ENCODE measurements around the gene RNF4.
"Not testable (repeated sequence)": the region's sequence is repeated elsewhere in the genome, so short reads cannot be mapped to it uniquely, and the experiment has no call there.

Gene RNF4

DNA sequence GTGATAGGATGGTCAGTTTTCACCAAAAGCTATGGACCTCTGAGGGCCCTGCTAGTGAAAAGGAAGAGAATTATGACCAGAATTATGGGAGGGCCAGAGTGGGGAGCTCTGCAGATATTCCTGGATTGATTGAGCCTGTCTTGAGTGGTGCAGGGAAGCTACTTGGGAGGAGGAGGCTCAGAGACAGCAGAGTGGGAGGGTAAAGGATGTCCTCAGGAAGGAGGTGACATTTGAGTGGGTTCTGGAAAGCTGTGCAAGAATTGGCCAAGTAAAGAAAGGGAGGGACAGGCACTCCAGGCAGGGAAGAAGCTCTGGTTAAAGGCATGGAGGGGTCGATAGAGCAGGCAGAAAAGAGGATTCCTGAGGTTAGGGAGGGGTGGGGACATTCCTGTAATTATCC, 24.1 kb downstream of the RNF4 start:
- DNase-seq = no peak

DNA sequence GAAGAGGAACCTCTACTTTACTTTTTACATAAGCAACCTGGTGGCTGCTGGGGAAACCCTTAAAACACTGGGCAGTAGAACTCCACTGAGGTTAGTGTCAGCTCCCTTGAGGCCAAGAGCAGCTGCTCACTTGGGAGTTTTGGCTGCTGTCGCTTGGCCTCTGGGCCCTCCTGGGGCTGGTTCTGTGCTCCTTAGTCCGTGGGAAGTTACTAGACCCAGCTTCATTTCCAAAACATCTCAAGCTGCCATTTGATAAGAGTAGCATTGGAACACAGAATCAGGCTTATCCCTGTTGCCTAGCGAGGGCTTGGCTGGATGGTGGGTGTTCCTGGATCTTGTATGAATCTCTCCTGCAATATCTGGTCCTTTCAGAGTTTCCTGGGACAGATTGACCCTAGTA, 26.1 kb downstream of the RNF4 start:
- DNase-seq = no peak

GRCh38 chr4:2497324-2497723, 28.4 kb downstream of the RNF4 start:
- no peak for DNase-seq

DNA sequence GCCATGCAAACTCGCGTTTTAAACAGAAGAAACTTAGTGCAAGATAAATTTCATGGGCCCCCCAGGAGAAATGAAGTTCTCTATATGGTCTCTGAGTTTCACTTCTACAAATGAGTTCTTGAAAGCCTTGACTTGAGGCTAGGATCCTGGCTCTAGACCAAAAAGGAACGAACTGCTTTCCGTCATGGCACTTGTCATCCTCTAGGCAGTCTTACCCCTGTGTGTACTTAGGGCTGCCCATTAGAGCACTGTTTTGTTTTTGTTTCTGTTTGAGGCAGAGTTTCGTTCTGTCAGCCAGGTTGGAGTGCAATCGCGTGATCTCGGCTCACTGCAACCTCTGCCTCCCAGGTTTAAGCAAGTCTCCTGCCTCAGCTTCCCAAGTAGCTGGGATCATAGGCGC, 29.0 kb downstream of the RNF4 start:
- peak; percentile 14 for DNase-seq

- no peak for DNase-seq
Measured at GRCh38 chr4:2500547-2500946, 31.6 kb downstream of the RNF4 start.

GRCh38 chr4:2501034-2501594, 32.2 kb downstream of the RNF4 start:
- DNase-seq = no peak

GRCh38 chr4:2503809-2504208, 34.9 kb downstream of the RNF4 start:
- no peak for DNase-seq

- DNase-seq = no peak
Measured at GRCh38 chr4:2507259-2507658, 38.4 kb downstream of the RNF4 start.

DNA sequence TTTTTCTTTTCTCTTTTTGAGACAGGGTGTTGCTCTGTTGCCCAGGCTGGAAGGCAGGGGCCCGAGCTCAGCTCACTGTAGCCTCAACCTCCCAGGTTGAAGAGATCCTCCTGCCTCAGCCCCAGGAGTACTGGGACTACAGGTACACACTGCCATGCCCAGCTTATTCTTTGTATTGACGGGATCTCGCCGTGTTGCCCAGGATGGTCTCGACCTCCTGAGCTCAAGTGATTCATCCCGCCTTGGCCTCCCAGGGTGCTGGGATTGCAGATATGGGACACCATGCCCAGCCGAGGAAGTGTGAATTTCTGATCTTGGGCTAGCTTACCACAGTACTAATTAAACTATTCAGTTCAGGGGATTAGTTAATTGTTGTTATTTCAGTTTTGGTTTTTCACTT, 38.9 kb downstream of the RNF4 start:
- no peak for DNase-seq

DNA sequence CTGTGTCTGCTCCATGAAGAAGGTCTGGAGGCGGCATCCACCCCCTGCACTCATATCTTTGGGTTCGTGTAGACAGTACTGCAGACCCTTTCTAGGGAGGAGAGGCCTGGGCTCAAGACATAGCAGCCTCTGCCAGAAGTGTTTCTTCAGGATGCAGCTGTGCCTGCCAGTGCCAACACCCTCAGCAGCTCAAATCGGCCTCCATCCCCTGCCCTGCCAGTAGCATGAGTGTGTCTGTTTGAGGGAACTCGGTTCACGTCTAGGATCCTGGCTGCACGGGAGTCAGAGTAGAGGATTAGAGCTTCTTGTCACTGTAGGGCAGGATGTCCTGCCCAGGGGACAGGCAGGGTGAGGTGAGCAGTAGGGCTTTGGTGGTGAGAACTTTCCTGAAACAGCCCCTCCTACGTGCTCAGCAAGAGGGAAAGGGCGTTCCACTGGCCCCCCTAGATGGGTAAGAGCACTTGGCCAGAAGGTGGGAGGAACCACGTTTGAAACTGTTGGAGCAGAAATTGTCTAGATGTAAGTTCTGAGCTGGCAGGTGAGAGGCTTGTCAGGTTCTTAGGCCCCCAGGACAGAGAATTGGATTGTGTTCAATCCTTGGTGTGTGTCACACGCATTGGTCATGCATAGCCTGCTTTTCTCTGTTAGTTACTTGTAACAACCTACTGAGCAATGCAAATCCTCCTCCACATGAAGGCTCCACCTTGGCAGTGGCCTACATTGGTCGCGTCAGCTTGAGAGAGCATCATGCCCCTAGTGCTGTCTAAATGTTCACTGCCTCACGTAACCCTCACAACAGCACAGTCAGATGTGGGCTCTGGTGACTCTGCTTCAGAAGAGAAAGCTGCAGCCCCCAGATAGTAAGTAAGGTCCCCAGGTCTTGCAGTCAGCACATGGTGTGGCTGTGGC, 41.7 kb downstream of the RNF4 start:
- no peak for DNase-seq

GRCh38 chr4:2511645-2512131, 42.8 kb downstream of the RNF4 start:
- DNase-seq = peak; percentile 18

DNA sequence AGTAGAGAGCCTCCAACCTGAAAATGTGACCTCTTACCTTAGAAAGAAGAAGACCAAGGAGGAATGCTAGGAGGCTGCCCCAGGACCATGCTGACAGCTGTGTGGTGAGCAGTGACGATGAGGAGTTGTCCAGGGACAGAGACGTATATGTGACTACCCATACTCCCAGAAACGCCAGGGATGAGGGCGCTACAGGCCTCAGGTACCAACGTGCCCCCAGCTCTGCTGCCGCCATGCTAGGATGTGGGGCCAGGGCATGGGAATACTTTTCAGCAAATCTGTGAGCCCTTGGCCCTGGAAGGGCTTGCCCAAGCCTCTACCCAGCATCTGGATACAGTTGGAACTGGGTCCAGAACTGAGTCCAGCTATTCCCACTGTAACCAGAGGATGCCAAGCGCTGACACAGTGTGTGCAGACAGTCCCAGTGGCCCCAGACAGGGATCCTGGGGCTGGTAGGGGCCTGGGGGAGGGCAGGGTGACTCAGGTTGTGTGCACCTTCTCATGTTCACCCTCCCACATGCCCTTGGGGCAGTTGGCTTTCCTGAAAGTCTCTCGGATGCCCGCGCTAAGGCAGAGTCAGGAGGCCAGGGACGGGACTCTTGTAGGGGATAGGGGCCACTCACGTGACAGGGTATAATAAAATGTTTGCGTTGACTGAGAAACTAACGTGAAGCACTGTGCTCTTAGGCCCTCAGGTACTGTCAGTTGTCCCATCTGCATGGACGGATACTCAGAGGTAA, 43.7 kb downstream of the RNF4 start:
- DNase-seq = no peak

GRCh38 chr4:2514193-2514592, 45.3 kb downstream of the RNF4 start:
- DNase-seq = not testable (repeated sequence)

DNA sequence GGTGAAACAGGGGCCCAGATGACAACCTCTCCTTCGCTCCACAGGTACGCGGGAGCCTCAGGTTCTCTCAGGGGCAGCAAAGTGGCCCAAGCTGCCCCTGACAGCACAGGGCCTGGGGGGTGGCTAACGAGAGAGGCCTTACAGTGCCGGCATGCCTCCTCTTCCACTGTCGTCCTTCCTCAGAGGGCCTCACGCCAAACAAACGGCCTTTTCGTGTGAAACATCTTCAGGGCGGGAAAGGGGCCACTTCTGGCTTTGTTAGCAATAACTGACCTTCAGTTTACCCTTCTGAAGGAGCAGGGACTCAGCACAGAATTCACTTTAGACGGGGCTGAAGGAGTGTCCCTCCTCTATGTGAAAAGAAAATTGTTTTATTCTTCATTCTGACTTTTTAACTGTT, 46.0 kb downstream of the RNF4 start:
- not testable (repeated sequence) for DNase-seq

- no peak for DNase-seq
Measured at GRCh38 chr4:2515830-2516550, 47.1 kb downstream of the RNF4 start.

GRCh38 chr4:2516635-2517034, 47.7 kb downstream of the RNF4 start:
- no peak for DNase-seq

DNA sequence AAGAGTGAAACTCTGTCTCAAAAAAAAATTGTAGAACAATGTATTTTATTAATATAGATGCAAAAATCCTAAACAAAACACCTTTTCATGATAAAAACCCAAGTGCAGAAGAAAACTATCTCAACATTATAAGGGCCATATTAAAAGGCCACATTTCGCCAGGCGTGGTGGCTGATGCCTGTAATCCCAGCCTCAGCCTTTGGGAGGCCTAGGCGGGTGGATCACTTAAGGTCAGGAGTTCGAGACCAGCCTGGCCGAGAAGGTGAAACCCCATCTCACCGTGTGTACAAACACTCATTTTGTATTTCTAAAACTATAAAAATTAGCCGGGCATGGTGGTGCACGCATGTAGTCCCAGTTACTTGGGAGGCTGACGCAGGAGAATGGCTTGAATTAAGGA, 57.7 kb downstream of the RNF4 start:
- DNase-seq = no peak

DNA sequence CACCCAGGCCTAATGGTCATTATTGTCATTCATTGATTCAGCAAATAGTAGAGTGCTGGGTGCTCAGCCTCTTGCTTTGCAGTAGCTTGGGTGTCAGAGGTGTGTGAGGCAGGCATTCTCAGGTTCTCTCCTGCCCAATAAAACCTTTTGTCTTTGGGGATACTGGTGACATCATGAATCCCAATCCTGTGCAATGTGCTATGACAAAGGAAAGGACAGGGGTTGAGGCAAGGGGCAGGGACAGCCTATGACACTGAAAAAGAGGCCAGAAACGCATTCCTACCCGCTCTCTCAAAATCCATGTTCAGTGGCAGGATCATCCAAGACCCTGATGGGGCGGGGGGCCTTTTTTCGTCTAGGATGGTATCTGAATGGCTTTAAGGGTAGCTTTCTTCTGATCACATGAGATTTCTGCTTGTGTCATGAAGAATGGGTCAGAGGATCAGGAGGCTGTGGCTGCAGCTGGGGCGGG, 66.0 kb downstream of the RNF4 start:
- no peak for DNase-seq

DNA sequence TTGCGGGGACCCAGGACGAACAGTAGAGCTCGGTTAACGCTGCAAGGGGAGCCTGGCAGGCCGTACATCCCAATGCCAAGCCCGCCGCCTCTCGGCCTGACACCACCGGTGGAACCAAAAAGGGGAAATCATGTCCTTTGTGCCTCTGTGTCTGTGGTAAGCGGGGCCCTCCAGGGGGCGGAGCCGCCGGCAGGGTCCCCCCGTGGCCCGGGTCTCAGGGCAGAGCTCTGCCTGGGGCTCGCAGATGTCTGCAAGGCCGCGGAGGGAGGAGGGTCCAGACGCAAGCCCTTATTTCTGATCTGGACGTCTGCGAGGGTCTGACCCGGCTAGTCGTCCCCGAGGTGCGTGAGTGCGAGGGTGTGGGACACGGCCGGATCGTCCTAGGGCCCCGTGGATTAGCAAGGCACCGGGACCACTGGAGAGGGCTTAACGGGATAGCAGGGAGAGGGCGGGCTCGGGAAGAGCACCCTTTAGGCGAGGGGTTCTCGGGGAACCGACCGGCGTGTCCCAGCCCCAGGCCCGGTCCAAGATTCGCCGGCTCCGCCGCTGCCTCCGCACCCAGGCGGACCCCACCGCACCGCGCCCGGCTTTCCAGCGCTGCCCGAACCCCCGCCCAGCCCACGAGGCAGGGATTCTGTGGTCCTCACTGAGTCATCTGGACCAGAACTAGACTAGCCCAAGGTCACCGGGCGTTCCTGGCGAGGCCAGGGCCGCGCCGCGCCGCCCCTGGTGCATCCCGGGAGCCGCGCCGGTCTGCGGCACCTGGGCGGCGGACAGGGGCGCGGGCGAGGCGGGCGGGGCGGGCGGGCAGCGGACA, 66.7 kb downstream of the RNF4 start:
- DNase-seq = peak; percentile 57

DNA sequence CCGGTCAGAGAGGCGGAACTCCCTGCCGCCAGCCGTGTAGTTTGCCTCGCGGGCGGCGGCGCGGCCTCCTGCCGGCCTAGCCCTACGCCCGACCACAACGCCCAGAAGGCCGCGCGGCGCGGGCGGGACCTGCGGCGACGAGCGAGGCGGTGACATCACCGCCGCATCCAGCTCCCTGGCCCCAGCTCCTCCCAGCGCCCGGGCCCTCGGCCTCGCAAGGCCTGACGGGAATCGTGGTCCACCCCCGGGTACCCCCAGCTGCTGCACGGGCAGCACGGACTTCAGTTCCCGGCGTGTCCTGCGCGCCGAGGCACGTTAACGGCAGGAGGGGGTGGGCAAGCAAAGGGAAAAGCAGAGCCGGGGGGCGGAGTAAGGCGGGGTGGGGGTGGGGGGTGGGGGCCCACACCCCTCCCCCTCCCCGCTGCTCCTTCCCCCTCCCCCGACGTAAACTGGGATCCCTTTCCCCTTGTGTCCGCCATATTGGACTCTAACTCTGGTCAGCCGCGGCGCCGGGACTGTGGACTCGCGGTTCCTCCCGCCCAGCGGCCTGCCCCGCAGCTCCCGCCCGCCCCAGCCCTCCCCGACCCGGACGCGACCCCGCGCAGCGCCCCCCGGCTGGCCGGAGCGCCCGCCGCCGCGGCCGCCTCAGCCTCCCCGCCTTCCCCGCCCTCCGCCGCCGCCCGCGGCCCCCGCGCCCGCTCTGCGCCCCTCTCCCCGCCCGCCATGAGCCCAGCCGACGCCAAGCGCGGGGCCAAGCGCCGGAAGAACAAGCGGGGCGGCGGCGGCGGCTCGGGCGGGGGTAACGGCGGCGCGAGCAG, 67.5 kb downstream of the RNF4 start, which contains the start of gene FAM193A:
Gene FAM193A, plus strand, starts transcription at position 455 of the 818 bp plus-strand sequence. Its CDS starts 269 bp downstream, at position 724.
- peak; percentile 99 for DNase-seq
